GM08714 (cell line): Measurements from ENCODE around the gene DMAC2L.

Source experiments
- H3K4me3 ChIP-seq: fragments of 200-500 bp; sonication (Bioruptor generic); 2 replicates; pipeline ENCODE4 v1.5.1; 2014; ENCODE audit warnings: mild to moderate bottlenecking, low read length, inconsistent platforms
- ZNF274 ChIP-seq: IDR thresholded peaks from 2 replicates; pipeline ENCODE4 v1.6.1; 2012; ENCODE audit warnings: mild to moderate bottlenecking, low read depth, low read length

Gene DMAC2L

DNA sequence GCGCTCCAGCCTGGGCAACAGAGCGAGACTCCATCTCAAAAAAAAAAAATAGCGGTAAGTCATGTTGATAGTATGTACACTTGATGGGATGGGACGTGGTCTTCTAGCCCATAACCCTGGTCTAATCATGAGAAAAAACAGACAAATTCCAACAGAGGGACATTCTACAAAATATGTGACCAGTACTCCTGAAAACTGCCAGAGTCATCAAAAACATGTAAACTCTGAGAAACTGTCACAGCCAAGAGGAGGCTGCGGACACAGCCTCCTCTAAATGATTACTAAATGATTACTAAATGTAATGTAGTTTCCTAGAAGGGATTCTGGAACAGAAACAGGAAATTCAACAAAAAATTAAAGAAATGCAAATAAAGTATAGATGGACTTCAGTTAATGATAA, 63.6 kb downstream of the DMAC2L start:
- H3K4me3 ChIP-seq = no peak overlapping the region
- TF ChIP-seq ZNF274 = no peak
